Subcutaneous abdominal adipose tissue (tissue), 5 donors: Measurements from ENCODE around the gene PSMB1.
"Not testable (repeated sequence)": the region's sequence is repeated elsewhere in the genome, so short reads cannot be mapped to it uniquely, and the experiment has no call there.

Experiments used
- H3K27ac ChIP-seq: one replicate; pipeline ENCODE4 v1.7.0; 2013; ENCODE audit warnings: low read depth, mild to moderate bottlenecking, inconsistent platforms, low read length, moderate library complexity
- H3K27me3 ChIP-seq, 5 donors: one replicate each; pipeline ENCODE4 v1.7.0; 2013; ENCODE audit warnings: low read length in 5 of 5, inconsistent platforms in 1 of 5; ENCODE audit not compliant: control insufficient read depth in 5 of 5, insufficient read depth in 4 of 5
- H3K36me3 ChIP-seq, 5 donors: one replicate each; pipeline ENCODE4 v1.7.0; 2013; ENCODE audit warnings: low read length in 5 of 5; ENCODE audit not compliant: control insufficient read depth in 5 of 5, insufficient read depth in 5 of 5
- H3K4me1 ChIP-seq, 5 donors: one replicate each; pipeline ENCODE4 v1.7.0; 2013; ENCODE audit warnings: low read length in 5 of 5, mild to moderate bottlenecking in 3 of 5, moderate library complexity in 1 of 5; ENCODE audit not compliant: control insufficient read depth in 5 of 5, insufficient read depth in 5 of 5
- H3K4me3 ChIP-seq, 5 donors: one replicate each; pipeline ENCODE4 v1.7.0; 2013; ENCODE audit warnings: low read length in 5 of 5, low read depth in 1 of 5
- H3K9ac ChIP-seq, 5 donors: one replicate each; pipeline ENCODE4 v1.7.0; 2013; ENCODE audit warnings: low read length in 5 of 5, mild to moderate bottlenecking in 4 of 5, moderate library complexity in 3 of 5
- H3K9me3 ChIP-seq, 5 donors: one replicate each; pipeline ENCODE4 v1.7.0; 2013; ENCODE audit warnings: low read length in 5 of 5; ENCODE audit not compliant: control insufficient read depth in 5 of 5
- donor health status: healthy.
- donor health status: healthy.
- donor health status: healthy.
- donor health status: healthy.
- donor health status: healthy.

Gene PSMB1

GRCh38 chr6:170537329-170537728, 15.8 kb downstream of the PSMB1 start:
- H3K27me3 ChIP-seq, result no peaks in the 10 kb centered on the region
- no peak overlapping the region for H3K27ac ChIP-seq
- H3K4me3 ChIP-seq, result no peak overlapping the region
- H3K9ac ChIP-seq, result no peak overlapping the region
- peaks cover 68 to 93% (median 81%) of the 10 kb centered on the region in 5 donors for H3K36me3 ChIP-seq
- H3K9me3 ChIP-seq, result no peaks in the 10 kb centered on the region
- peaks cover 0 to 14% (median 7%) of the 10 kb centered on the region in 5 donors for H3K4me1 ChIP-seq

GRCh38 chr6:170536671-170537070, 16.4 kb downstream of the PSMB1 start:
- Histone ChIP-seq H3K27me3 (no peaks in the 10 kb centered on the region), H3K36me3 (peaks cover 64 to 93% (median 80%) of the 10 kb centered on the region in 5 donors), H3K4me3 (no peak overlapping the region), H3K4me1 (peaks cover 0 to 7% (median 4%) of the 10 kb centered on the region in 5 donors), H3K27ac (no peak overlapping the region), H3K9me3 (no peaks in the 10 kb centered on the region), H3K9ac (no peak overlapping the region)

GRCh38 chr6:170535004-170535403, 18.1 kb downstream of the PSMB1 start:
- H3K36me3 ChIP-seq, result peaks cover 57 to 83% (median 70%) of the 10 kb centered on the region in 5 donors
- H3K27ac ChIP-seq, result no peak overlapping the region
- no peaks in the 10 kb centered on the region for H3K27me3 ChIP-seq
- no peak overlapping the region for H3K4me3 ChIP-seq
- no peaks in the 10 kb centered on the region for H3K9me3 ChIP-seq
- no peak overlapping the region for H3K9ac ChIP-seq
- H3K4me1 ChIP-seq, result peaks cover 0 to 1% (median under 1%) of the 10 kb centered on the region in 5 donors

- H3K36me3 ChIP-seq, result peaks cover 48 to 72% (median 62%) of the 10 kb centered on the region in 5 donors
- H3K27me3 ChIP-seq, result no peaks in the 10 kb centered on the region
- no peaks in the 10 kb centered on the region for H3K9me3 ChIP-seq
- no peak overlapping the region for H3K4me3 ChIP-seq
- H3K27ac ChIP-seq, result no peak overlapping the region
- no peak overlapping the region for H3K9ac ChIP-seq
- no peaks in the 10 kb centered on the region for H3K4me1 ChIP-seq
Measured at GRCh38 chr6:170533792-170534191, 19.3 kb downstream of the PSMB1 start.

- Histone ChIP-seq H3K9ac (no peak overlapping the region), H3K9me3 (no peaks in the 10 kb centered on the region), H3K27me3 (no peaks in the 10 kb centered on the region), H3K4me1 (no peaks in the 10 kb centered on the region), H3K36me3 (peaks cover 44 to 63% (median 56%) of the 10 kb centered on the region in 5 donors), H3K4me3 (no peak overlapping the region), H3K27ac (no peak overlapping the region)
Measured at GRCh38 chr6:170532867-170533488, 20.1 kb downstream of the PSMB1 start.

GRCh38 chr6:170529839-170530469, 23.2 kb downstream of the PSMB1 start:
- Histone ChIP-seq H3K4me1 (no peaks in the 10 kb centered on the region), H3K9ac (no peak overlapping the region), H3K27me3 (no peaks in the 10 kb centered on the region), H3K9me3 (no peaks in the 10 kb centered on the region), H3K36me3 (peaks cover 16 to 33% (median 26%) of the 10 kb centered on the region in 5 donors), H3K4me3 (no peak overlapping the region), H3K27ac (no peak overlapping the region)

- not testable (repeated sequence) for H3K27me3 ChIP-seq, H3K27ac ChIP-seq, H3K4me3 ChIP-seq, H3K9me3 ChIP-seq, H3K9ac ChIP-seq
- Histone ChIP-seq H3K36me3 (peaks cover 1 to 15% (median 9%) of the 10 kb centered on the region in 5 donors), H3K4me1 (peaks cover 0 to 12% (median 0%) of the 10 kb centered on the region in 5 donors)
Measured at GRCh38 chr6:170527995-170528394, 25.1 kb downstream of the PSMB1 start.

- Histone ChIP-seq H3K4me1 (peaks cover 0 to 20% (median 0%) of the 10 kb centered on the region in 5 donors), H3K36me3 (no peaks in the 10 kb centered on the region), H3K27me3 (no peaks in the 10 kb centered on the region), H3K9me3 (no peaks in the 10 kb centered on the region), H3K9ac (no peak overlapping the region), H3K27ac (no peak overlapping the region), H3K4me3 (no peak overlapping the region)
Measured at GRCh38 chr6:170525795-170526194, 27.3 kb downstream of the PSMB1 start.

- Histone ChIP-seq H3K4me3 (no peak overlapping the region), H3K4me1 (peaks cover 0 to 20% (median 0%) of the 10 kb centered on the region in 5 donors), H3K27me3 (no peaks in the 10 kb centered on the region), H3K36me3 (no peaks in the 10 kb centered on the region), H3K9me3 (no peaks in the 10 kb centered on the region), H3K27ac (no peak overlapping the region), H3K9ac (no peak overlapping the region)
Measured at GRCh38 chr6:170524172-170524502, 29.0 kb downstream of the PSMB1 start.

GRCh38 chr6:170523256-170524171, 29.6 kb downstream of the PSMB1 start:
- Histone ChIP-seq H3K9ac (no peak overlapping the region), H3K4me1 (peaks cover 0 to 20% (median 0%) of the 10 kb centered on the region in 5 donors), H3K4me3 (no peak overlapping the region), H3K9me3 (no peaks in the 10 kb centered on the region), H3K27me3 (no peaks in the 10 kb centered on the region), H3K27ac (no peak overlapping the region), H3K36me3 (no peaks in the 10 kb centered on the region)
